Effector CD4-positive, alpha-beta T cell (primary cell): ENCODE data around the gene RHOBTB3.
A peak's percentile ranks its signal among the peaks of the same experiment; 100 is the strongest.
"Not testable (repeated sequence)": the region's sequence is repeated elsewhere in the genome, so short reads cannot be mapped to it uniquely, and the experiment has no call there.

Experiments used
- DNase-seq: peaks from one replicate; pipeline ENCODE4 v3.0.0-alpha.2; 2020

RHOBTB3 gene

DNA sequence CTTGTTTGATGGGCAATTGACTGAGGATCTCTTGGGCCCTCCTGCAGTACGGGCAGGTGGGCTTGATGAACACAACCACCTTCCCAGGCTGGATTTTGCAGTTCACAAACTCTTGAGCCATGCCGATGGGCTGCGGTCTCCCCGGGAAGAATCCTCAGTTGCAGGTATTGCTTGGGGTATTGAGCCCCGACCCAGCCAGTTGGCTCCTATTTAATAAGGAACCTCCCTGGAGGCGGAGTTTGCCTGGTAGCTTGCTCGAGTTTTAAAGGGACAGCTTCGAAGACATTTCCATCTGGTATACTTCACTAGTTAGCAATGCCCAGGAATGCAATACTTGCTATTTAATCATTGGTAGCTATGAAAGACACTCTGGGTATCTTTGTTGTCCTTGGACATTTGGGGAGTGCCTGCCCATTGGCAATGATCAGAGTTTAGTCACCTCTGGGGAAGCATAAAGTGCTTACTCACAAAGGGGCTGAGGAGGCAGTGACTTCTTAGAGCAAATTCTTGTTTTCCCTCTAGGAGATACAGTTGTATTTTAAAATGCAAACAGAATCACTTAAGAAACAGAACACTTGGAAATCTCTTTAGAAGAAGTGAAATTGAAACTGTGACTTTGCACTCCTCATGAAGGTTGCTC lies 91.5 kb downstream of the RHOBTB3 start, which contains the start of gene GLRX:
Gene GLRX, minus strand, starts transcription at position 185 of the 640 bp plus-strand sequence. Its CDS starts 64 bp downstream, at position 121.
- peak; percentile 53 for DNase-seq

DNA sequence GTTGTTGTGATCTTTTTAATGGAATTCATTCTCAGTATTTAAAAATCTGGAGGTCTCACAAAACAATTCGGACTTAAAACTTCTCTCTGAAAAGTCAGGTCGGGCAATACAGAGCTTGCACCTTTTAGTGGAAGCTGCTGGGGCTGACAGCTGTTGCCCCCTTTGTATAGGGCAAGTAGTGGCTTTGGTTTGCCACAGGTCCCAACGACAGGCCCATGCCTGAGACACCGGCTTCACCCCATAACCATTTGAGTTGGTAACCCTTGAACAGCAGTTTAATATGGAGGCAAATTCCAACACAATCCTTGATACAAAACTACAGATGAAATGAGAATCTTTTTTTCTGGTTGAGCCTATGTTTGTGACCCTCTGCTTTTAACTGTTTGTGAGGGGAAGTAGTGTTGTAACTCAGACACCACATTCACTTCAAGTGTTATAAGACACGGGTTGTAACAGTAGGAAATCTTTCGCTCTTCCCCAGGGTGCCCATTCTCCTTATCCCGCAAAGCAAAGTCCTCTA lies 92.1 kb downstream of the RHOBTB3 start:
- no peak for DNase-seq

DNA sequence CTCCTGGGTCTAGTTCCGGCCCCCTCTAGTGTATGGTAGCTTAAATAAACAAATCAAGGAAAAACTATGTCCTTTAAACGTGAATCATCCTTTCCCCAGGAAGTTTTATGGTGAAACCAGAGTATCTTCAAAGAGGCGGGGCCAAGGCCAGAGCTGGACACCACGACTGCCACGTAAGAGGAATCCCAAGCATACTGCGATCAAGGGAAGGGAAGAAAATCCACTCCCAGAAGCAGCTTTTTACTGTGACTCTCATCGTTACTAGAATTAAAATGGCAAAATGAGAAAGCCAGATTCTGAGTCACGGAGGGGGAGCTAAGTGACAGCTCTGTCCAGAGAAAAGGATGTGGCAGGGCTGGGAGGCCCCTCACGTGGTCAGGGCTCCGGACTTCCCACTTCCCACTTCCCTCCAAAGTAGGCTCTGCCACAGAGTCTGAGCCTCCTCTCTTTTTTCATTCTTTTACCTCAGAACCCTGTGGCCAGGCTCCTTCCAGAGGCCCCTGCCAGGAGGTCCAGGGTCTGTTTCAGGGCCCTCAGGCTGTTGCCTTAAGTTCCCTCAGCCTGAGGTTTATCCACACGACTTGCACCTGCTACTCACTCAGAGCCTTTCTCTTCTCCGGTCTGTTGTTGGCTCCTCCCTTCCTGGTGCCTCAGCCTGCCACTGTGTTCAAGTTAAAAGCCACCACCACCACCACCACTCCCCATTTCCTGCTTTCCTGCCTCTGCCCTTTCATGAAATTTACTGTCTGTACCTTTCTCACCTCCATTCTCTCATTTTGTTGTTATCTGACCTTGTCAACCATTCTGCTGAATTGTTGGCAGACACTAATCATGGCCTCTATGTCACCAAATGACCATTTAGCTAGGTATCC lies 92.8 kb downstream of the RHOBTB3 start:
- peak; percentile 56 for DNase-seq

DNA sequence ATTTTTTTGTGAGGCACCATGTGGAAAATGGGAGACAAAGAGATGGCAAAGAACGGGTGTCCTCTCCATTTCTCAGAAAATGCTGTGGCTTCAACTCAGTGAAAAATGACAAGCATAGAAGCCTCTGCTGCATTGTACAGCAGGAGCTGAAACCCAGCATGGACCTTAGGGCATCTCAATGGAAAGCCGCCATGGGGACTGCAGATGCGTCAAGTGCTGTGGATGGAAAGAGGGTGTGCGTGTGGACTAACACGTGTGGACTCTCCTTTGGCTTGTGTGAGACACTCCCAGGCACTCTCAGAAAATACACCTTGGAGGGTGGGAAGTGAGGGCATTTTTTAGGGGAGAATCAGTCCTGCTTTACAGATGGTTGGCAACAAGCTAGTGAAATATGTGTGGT lies 93.6 kb downstream of the RHOBTB3 start:
- DNase-seq = no peak

DNA sequence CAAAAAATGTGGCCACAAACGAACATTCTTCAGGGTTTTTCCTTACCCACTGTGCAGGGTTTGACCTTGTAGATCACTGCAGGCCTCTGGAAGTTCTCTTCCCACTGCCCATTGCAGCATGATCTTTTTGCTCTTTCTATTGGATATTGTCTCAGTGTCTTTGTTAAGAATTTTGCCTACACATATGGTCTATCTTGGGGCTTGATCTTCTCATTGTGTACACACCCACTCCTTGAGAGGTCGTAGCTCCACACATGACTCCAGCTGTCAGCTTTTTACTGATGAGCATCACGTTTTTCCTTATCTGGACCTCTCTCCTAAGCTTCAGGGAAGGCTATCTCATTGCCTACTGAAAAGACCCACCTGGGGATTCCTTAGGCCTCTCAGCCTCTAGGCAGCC lies 94.4 kb downstream of the RHOBTB3 start:
- DNase-seq = no peak

DNA sequence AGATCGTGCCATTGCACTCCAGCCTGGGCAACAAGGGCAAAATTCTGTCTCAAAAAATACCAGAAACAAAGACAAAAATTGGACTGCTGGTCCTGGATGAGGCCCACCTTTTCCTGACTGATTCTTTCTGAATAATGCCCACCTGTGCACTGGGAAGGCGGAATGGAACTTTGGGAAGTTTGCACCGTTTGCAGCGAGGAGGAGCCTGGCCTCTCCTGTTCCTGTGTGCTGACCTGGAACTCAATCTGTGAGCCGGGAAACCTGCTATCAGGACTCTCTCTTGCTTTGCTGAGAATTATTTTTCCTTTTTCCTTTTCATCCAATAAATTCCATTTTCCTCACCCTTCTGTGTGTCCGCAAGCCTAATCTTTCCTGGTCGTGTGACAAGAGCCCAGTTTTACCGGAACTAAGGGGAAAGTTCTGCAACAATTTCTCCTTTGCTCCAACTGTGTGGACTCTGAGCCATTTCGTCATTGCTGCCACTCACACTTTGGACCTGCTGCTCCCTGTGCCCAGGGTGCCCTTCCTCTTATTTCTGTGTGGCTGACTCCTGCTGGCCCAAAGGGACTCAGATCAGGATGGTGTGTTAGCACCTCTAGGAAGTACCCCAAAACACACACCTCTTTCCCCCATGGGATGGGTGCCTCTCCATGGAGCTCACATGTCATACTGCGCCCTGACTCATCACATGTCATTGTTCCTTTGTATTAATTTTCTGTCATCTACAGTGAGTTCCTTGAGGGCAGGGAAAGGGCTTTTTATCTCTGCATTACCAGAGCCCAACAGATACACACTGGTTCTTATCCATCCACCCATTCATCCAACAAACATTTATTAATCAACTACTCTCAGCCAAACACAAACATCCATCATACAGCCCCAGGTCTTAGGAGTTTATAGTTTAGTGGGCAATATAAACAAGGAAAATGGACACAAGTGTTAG lies 96.1 kb downstream of the RHOBTB3 start:
- no peak for DNase-seq

DNA sequence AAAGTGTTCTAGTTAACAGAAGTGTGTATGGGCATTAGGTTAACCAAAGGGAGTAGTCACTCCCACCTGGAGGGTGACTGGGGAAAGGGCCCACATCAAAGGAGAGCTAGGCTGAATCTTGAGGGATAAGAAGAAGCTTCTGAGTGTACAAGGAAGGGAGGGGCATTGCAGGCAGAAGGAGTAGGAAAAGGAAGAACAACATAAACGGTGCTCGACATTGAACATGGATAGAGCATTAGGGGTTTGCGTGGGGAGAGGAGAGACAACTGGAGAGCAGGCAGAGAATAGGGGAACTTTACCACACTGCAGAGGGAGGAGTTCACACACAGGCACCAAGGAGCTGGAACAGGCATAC lies 96.7 kb downstream of the RHOBTB3 start:
- DNase-seq = no peak

DNA sequence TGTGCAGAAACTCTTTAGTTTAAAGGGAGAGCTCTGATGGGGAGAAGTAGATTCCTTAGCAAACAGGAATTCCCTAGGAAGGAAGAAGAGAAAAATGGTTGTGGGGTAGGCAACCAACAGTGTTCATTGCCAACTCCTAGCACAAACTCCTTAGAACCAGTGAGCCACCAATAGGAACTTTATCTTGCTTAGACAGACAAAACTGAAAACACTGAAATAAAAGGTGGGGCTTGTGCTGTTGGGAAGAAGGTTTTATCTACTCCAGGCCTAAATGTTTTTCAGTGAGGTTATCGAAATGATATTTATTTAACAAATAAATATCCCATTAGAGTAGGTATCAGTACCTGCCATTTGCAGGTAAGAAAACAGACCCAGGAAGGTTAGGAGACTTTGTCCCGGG lies 99.1 kb downstream of the RHOBTB3 start:
- no peak for DNase-seq

DNA sequence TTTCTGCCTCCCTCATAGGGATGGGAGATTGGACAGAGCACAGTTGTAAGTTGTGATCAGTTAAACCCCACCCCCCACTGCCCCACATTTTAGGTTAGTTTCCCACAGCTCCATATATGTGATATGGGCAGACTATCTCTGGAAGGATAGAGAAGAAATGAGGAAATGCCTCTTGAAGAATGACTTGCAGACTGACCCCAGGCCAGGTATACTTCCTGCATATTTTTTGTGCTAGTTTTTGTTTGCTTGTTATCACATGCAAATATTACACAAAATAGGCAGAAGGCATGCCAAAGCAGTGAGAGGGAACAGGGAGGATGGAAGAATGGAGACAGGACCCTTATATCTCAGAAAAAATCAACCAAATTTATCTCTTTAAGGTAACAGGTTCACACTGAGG lies 101.5 kb downstream of the RHOBTB3 start:
- no peak for DNase-seq

DNA sequence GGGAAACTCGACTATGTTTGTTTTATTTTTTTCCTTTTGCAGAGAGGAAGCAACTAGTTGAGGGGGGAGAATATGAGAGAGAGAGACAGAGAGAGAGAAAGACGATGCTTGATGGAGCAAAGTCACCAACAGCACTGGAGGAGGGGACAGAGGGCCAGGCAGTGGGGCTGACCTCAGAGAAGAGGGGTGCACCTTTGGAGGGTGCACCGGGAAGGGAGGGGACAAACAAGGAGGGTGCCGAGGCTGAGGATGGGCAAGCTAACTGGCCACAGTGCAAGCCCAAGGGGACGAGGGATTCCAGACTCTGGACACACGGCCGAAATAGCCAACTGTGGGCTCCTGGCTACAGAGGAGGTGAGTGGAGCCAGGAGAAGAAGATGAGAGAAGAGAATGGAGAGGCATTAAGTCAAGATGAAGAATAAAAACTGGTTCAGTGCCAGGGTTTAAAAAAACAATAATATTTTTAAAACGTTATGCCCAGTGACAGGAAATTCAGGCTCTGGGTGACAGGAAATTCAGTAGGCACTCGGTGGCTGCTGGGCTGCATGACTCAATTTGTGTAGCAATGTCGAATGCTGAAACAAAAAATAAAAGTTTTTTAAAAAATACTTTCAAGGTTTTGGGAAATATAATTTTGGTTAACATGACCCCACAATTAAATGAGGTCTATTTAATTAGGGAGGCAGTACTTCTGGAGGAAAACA lies 104.7 kb downstream of the RHOBTB3 start:
- DNase-seq = peak; percentile 24

DNA sequence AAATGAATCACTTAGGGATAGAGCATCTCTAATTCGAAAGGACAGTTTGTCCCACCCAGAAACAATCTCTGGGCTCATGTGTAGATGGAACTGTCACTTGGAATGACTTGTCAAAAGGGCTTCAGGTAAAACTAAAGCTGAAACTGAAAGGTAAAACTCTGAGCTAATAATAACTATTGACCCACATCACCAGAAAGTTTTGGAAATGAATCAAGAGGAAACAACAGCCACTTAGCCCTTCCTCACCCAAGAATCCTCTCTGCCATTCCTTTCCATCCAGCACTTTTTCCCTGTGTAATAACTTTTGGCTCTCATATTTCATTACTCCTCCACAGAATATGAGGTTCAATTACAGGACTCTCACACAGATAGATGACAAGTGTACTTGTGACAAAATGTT lies 105.4 kb downstream of the RHOBTB3 start:
- DNase-seq = no peak

DNA sequence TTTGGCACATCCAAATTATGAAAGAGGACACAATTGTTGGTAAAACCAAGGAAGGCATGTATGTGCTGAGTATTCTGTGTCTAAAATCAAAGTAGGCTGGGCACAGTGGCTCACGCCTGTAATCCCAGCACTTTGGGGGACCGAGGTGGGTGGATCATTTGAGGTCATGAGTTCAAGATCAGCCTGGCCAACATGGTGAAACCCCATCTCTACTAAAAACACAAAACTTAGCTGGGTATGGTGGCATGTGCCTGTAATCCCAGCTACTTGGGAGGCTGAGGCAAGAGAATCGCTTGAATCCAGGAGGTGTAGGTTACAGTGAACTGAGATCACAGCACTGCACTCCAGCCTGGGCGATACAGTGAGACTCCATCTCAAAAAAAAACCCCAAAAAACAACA lies 105.8 kb downstream of the RHOBTB3 start:
- not testable (repeated sequence) for DNase-seq

DNA sequence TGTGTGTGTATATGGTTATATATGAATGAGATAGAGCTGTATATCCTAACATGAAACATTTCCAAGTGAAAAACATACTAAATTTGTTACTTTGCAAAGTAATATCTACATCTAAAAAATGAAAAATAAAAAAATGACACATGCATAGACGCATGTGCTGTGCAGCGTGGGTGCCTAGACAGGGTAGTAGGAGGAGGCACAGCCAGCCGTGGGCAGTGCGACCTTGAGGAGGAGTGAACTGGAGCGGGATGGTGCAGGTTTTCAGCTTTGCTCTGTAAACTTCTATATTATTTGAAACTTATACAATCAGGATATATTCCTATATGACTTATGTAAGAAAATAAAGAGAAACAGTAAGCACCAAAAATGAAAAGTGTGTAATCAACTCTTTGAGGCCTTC lies 106.4 kb downstream of the RHOBTB3 start:
- DNase-seq = no peak

DNA sequence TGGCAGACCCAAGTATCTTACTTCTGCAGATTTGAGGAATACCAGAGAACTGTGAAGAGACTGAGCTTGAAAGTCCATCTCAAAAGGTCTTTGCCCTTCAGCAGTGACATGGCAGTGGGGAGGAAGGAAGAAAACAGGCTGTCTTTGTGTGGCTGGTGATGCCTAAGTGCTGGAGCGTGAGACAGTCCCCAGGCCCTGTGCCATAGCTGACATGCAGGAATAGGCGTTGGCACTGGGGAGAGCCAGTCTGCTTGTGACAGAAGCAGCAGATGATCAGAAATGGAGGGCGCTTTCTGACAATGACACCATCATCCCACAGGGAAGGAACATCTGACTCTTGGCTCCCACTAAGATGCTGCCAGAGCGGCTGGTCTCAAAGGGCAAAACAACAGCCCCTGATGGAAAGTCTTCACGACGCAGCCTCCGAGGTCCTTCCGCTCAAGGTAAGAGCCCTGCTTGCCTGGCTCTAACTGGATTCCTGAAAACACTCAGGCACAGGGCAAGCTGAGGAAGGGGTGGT lies 106.9 kb downstream of the RHOBTB3 start:
- DNase-seq = no peak

DNA sequence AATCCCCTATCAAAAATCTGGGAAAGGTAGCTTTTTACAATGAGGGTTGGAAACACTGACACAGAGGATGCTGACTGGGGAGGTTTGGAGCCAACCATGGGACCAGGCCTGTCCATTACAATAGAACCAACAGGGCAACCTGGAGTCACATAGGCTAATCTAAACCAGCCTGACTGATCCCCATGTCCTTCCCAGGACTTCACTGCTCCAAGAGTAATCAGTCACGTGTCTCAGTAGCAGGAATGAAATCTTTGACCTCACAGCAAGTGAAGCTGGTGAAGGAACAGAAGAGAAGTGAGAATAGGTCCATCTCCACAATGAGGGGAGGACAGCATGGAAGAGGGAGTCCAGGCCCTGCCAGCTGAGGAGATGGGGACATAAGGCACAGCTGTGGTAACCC lies 107.4 kb downstream of the RHOBTB3 start:
- no peak for DNase-seq

DNA sequence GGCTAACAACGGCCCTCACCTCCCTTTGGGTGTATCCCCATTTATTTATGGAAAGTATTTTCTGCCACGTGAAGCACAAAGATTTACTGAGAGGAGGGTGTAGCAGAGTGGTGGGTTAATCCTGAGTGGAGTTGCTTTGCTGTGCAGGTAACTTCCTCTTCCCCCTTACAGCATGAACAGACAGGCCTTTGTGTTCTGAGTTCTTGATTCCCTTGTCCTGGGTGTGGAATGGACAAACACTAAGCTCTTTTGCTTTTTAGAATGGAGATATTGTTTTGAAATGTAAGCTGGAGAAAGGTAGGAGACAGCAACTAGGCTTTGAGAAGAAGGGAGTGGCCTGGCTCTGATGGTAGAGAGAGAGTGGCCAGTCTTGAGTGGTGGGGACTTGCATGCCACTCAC lies 108.5 kb downstream of the RHOBTB3 start:
- no peak for DNase-seq

DNA sequence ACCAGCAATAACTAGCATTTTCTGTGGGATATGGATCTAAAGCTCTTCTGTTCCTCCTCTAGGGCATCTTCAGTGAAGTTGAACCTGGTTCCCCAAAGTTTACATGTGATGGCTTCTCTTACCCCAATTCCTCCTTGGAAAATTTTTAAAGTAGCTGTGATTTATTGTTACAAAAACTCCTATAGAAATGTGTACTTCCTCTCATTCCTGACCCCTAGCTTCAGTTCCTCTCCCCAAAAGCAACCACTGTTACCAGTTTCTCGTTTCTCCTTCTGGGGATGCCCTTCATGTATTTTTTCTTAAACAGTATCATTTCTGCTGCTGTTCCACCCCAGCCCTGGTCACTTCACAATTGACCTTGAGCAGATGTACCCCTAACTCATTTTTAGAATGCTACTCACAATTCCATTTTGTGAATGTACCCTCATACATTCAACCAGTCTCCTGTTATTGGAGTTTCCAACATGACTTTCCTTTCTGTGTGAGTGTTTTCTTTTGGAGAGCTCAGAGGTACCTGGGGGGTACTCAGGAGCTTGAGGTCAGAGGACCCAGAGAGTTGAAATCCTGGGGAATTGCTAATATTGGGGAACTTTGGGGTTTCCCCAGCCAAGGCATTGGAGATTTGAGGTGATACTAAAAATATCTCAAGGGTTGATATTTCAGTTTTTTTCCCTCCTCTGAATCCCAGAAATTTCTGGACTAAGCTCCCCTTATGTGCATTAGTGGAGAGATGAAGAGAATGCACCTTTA lies 110.0 kb downstream of the RHOBTB3 start:
- DNase-seq = no peak

DNA sequence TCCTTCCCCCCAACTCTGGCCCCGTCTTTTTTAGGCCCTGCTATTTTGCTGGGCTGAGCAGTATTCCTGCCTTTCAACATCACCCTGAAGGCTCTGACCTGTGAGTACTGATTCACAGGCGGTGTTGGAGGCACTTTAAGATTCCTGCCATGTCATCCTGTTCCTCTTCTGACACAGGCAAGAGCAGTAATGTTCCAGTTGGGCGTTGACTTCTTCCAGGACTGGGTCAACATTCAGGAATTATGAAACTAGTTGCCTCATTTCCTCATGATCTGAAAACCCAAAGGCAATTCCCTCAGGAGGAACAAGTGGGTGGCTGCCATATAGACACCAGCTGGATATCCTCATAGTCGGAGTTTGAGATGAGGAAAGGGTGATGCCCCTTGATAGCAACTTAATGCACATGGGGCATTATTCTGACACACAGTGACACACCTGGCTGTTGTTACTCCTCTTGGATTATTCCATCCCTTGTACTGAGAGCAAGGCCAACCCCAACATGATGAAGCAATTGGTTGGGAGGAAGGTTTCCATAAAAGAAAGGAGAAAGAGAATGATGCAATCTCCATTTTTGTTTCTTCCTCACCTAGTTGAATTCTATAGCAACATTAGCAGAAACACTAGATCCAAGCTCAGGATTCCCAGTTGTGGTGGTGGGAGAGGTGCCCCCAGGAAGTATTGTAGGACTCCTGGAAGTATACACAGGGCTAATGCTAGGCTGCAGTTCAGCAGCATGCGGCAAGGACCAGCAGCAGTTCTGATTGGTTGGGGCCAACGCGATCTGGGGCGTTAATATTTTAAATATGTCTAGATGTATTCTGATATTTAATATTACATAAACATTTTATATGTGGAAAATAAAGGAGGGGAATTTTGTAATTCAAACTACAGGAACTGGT lies 111.0 kb downstream of the RHOBTB3 start:
- DNase-seq = no peak

DNA sequence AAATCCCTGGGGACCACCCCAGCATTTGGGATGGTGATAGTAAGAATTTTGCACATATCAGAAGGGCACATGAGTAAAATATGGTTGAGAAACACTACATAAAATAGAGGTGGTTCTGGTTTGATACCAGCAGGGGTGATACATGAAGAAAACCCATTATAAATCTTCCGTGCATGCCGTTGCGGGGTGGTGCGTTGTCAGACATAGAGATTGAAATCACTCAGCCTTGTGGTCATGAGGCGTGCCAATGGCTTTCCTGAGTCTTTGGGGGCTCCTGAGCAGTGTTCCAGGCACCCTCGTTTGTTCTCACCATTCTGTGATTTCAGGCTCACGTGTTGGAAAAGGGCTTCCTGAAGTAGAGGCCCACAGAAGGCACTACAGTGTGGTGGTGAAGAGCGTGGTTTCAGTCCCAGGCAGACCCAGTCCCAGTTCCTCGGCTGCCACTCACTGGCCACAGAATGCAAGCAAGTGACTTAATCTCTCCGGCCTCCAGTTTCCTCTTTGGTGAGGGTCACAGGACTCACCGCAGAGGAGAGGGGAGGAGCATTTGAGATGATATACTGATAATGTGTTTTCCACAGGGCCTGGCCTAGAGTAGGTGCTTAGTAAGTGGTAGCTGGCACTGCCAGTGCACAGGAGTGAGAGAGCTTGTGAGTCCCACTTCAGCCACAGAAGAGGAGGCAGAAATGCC lies 111.9 kb downstream of the RHOBTB3 start:
- DNase-seq = peak; percentile 34
